Parathyroid adenoma (tissue), 2 donors: ENCODE results near the gene TMEM132C.

Experiments used
- H2AFZ ChIP-seq: fragments of 300-600 bp; sonication (generic); one replicate; pipeline ENCODE4 v1.7.0; 2017; ENCODE audit warnings: antibody characterized with exemption, mild to moderate bottlenecking
- H3K27ac ChIP-seq: fragments of 300-600 bp; sonication (generic); one replicate; pipeline ENCODE4 v1.7.0; 2017
- H3K27me3 ChIP-seq: fragments of 300-600 bp; sonication (generic); one replicate; pipeline ENCODE4 v1.7.0; 2017; ENCODE audit warnings: low read length; ENCODE audit not compliant: control insufficient read depth, insufficient read depth
- H3K36me3 ChIP-seq: fragments of 300-600 bp; sonication (generic); one replicate; pipeline ENCODE4 v1.7.0; 2017; ENCODE audit warnings: low read length; ENCODE audit not compliant: control insufficient read depth, insufficient read depth
- H3K4me1 ChIP-seq: fragments of 300-600 bp; sonication (generic); one replicate; pipeline ENCODE4 v1.7.0; 2017; ENCODE audit warnings: control low read depth
- H3K4me2 ChIP-seq: fragments of 300-600 bp; sonication (generic); one replicate; pipeline ENCODE4 v1.7.0; 2017; ENCODE audit warnings: low read length
- H3K4me3 ChIP-seq: fragments of 300-600 bp; sonication (generic); one replicate; pipeline ENCODE4 v1.7.0; 2017; ENCODE audit warnings: low read depth, low read length
- H3K79me2 ChIP-seq: fragments of 300-600 bp; sonication (generic); one replicate; pipeline ENCODE4 v1.7.0; 2017; ENCODE audit warnings: control low read depth
- H3K9ac ChIP-seq: fragments of 300-600 bp; sonication (generic); one replicate; pipeline ENCODE4 v1.7.0; 2017; ENCODE audit warnings: mild to moderate bottlenecking
- H3K9me3 ChIP-seq: fragments of 300-600 bp; sonication (generic); one replicate; pipeline ENCODE4 v1.7.0; 2017; ENCODE audit warnings: low read length; ENCODE audit not compliant: control insufficient read depth
- TF ChIP-seq, protein P1 (sequence below): fragments of 300-600 bp; sonication (generic); IDR thresholded peaks from one replicate; pipeline ENCODE4 v1.7.0; 2017; ENCODE audit warnings: antibody characterized with exemption, mild to moderate bottlenecking
- donor health status: primary hyperparathyroidism.

TMEM132C gene

GRCh38 chr12:128314611-128315010, 47.6 kb downstream of the TMEM132C start:
- H3K4me2 ChIP-seq = no peak overlapping the region
- TF ChIP-seq, protein P1, sequence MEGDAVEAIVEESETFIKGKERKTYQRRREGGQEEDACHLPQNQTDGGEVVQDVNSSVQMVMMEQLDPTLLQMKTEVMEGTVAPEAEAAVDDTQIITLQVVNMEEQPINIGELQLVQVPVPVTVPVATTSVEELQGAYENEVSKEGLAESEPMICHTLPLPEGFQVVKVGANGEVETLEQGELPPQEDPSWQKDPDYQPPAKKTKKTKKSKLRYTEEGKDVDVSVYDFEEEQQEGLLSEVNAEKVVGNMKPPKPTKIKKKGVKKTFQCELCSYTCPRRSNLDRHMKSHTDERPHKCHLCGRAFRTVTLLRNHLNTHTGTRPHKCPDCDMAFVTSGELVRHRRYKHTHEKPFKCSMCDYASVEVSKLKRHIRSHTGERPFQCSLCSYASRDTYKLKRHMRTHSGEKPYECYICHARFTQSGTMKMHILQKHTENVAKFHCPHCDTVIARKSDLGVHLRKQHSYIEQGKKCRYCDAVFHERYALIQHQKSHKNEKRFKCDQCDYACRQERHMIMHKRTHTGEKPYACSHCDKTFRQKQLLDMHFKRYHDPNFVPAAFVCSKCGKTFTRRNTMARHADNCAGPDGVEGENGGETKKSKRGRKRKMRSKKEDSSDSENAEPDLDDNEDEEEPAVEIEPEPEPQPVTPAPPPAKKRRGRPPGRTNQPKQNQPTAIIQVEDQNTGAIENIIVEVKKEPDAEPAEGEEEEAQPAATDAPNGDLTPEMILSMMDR = no peak
- no peak overlapping the region for H2AFZ ChIP-seq
- no peaks in the 10 kb centered on the region for H3K9me3 ChIP-seq
- no peaks in the 10 kb centered on the region for H3K79me2 ChIP-seq
- H3K36me3 ChIP-seq = no peaks in the 10 kb centered on the region
- H3K9ac ChIP-seq = no peak overlapping the region
- no peaks in the 10 kb centered on the region for H3K4me1 ChIP-seq
- no peaks in the 10 kb centered on the region for H3K27me3 ChIP-seq
- no peak overlapping the region for H3K4me3 ChIP-seq
- no peak overlapping the region for H3K27ac ChIP-seq

DNA sequence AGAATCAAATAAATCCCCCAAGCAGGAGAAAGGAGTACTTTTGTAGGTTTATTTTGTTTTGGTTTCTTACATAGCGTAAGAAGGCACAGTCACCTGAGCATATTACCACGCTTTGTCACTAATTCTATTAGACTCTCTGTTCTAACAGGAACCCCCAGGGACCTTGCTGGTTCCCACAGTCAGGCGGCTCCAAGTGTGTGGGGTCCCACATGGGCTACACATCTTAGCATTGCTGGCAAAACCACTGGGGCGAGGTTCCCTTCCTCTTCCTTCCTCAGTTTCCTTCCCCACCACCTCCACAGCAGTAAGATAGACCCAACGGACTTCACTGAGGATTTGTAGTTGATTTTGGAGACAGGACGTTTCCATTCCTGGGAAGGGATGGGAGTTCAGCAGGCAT, 49.1 kb downstream of the TMEM132C start:
- Histone ChIP-seq H3K9ac (no peak overlapping the region), H3K79me2 (no peaks in the 10 kb centered on the region), H2AFZ (no peak overlapping the region), H3K27me3 (no peaks in the 10 kb centered on the region), H3K4me3 (no peak overlapping the region), H3K4me2 (no peak overlapping the region), H3K36me3 (no peaks in the 10 kb centered on the region), H3K27ac (no peak overlapping the region), H3K4me1 (no peaks in the 10 kb centered on the region), H3K9me3 (no peaks in the 10 kb centered on the region)
- TF ChIP-seq, protein P1 = no peak

GRCh38 chr12:128316973-128317526, 50.1 kb downstream of the TMEM132C start:
- no peak overlapping the region for H2AFZ ChIP-seq
- no peaks in the 10 kb centered on the region for H3K9me3 ChIP-seq
- H3K36me3 ChIP-seq = no peaks in the 10 kb centered on the region
- H3K27me3 ChIP-seq = no peaks in the 10 kb centered on the region
- no peak overlapping the region for H3K4me2 ChIP-seq
- H3K27ac ChIP-seq = no peak overlapping the region
- no peaks in the 10 kb centered on the region for H3K79me2 ChIP-seq
- no peak overlapping the region for H3K9ac ChIP-seq
- no peak overlapping the region for H3K4me3 ChIP-seq
- H3K4me1 ChIP-seq = no peaks in the 10 kb centered on the region
- TF ChIP-seq, protein P1 = no peak

DNA sequence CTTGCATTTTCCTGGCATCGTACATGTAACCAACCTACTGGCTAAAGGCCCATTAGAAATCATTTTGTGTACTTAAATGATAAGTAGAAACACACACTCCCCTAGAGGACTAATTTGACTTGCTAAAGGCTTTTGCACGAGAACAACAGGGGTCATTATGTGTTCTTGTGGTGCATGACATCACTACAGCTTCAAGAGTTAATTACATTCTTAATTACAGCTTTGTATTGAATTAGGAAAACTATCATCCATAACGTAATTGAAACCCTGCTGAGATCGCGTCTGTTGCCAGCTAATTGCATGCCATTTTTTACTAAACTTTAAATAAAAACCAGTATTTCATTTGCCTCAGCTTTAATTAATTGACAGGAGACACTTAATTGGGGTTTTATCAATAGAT, 51.4 kb downstream of the TMEM132C start:
- Histone ChIP-seq H3K4me2 (no peak overlapping the region), H3K9ac (no peak overlapping the region), H3K27me3 (no peaks in the 10 kb centered on the region), H3K79me2 (no peaks in the 10 kb centered on the region), H3K4me3 (no peak overlapping the region), H3K9me3 (no peaks in the 10 kb centered on the region), H3K4me1 (no peaks in the 10 kb centered on the region), H3K36me3 (no peaks in the 10 kb centered on the region), H3K27ac (no peak overlapping the region), H2AFZ (no peak overlapping the region)
- TF ChIP-seq, protein P1 = no peak

DNA sequence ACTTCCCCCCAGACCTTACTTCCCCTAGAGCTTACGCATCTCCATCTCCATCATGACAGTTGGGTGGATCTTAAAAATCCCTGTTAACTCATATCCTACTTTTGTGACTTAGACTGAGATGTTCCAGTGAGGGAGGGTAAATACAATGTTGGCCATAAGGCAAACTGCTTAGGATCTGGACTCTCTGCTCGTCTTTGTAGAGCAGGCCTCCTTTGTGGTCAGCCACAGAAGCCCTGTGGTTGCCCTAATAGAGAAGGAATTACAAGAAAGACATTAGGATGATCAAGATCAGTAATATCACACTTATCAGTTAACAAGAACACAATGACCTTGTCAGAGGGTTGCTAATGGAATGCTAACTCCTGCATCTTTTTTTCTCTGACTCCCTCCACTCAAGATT, 52.0 kb downstream of the TMEM132C start:
- H3K27ac ChIP-seq = no peak overlapping the region
- no peaks in the 10 kb centered on the region for H3K36me3 ChIP-seq
- H3K79me2 ChIP-seq = no peaks in the 10 kb centered on the region
- H3K4me2 ChIP-seq = no peak overlapping the region
- no peaks in the 10 kb centered on the region for H3K27me3 ChIP-seq
- TF ChIP-seq, protein P1 = no peak
- H3K9ac ChIP-seq = no peak overlapping the region
- H3K4me3 ChIP-seq = no peak overlapping the region
- H2AFZ ChIP-seq = no peak overlapping the region
- no peaks in the 10 kb centered on the region for H3K4me1 ChIP-seq
- H3K9me3 ChIP-seq = no peaks in the 10 kb centered on the region
